Activated T-cell treated with anti-CD3 and anti-CD28 coated beads, Interleukin-2, amount 50 U/mL, for 1 hour (primary cell): ENCODE results near the gene COL20A1.
"Not testable (repeated sequence)": the region's sequence is repeated elsewhere in the genome, so short reads cannot be mapped to it uniquely, and the experiment has no call there.

Experiments
- DNase-seq: peaks from one replicate; pipeline ENCODE4 v3.0.0-alpha.2; 2020

The COL20A1 gene

GRCh38 chr20:63379296-63379695, 86.3 kb downstream of the COL20A1 start:
- DNase-seq = no peak

GRCh38 chr20:63379872-63380271, 86.9 kb downstream of the COL20A1 start:
- DNase-seq = not testable (repeated sequence)

- DNase-seq = no peak
These were observed 87.4 kb downstream of the COL20A1 start for GRCh38 chr20:63380346-63380870.

GRCh38 chr20:63381781-63382431, 88.9 kb downstream of the COL20A1 start:
- peak; percentile 59 for DNase-seq

- no peak for DNase-seq
These were observed 89.7 kb downstream of the COL20A1 start for GRCh38 chr20:63382551-63383300.

GRCh38 chr20:63383556-63383955, 90.6 kb downstream of the COL20A1 start:
- no peak for DNase-seq

- DNase-seq = no peak
These were observed 91.3 kb downstream of the COL20A1 start for GRCh38 chr20:63384336-63384735.
